Upper lobe of left lung (tissue), 4 donors: Measurements from ENCODE around the gene ERI2.

Experiments used
- POLR2A ChIP-seq, 4 donors: fragments of 450-650 bp; IDR thresholded peaks; one replicate each; pipeline ENCODE4 v1.5.1; 2016 to 2017; ENCODE audit warnings: antibody characterized with exemption in 4 of 4, mild to moderate bottlenecking in 2 of 4
- POLR2AphosphoS5 ChIP-seq, 2 donors: sonication (generic); formaldehyde crosslinking; IDR thresholded peaks; one replicate each; pipeline ENCODE4 v1.5.1; 2017; ENCODE audit warnings: antibody characterized with exemption in 2 of 2
- TF ChIP-seq, protein P1 (sequence below), 6 experiments: fragments of 450-650 bp in 4 of 6; fragments of 200-600 bp in 2 of 6; sonication (generic) in 2 of 6; IDR thresholded peaks; one replicate each; pipeline ENCODE4 v1.5.1; 2016 to 2019; ENCODE audit warnings: antibody characterized with exemption in 6 of 6

DNA sequence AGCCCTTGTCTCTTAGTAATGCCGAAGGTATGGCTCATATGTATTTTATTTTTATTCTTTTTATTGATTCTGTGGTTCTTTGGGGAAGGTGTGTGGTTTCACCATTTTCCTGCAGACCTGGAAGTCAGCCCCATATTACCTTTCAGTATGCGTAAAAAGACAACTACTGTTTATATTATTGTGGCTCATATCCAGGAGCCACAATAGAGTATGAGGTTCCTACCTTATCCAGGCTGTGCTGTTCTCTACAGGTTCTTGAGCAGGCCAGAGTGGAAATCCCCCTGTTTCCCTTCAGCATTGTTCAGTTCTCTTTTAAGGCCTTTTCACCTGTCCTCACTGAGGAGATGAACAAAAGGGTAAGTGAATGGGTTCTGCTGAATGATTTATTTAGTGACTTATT lies 33.2 kb upstream of the ERI2 start:
- TF ChIP-seq, protein P1, sequence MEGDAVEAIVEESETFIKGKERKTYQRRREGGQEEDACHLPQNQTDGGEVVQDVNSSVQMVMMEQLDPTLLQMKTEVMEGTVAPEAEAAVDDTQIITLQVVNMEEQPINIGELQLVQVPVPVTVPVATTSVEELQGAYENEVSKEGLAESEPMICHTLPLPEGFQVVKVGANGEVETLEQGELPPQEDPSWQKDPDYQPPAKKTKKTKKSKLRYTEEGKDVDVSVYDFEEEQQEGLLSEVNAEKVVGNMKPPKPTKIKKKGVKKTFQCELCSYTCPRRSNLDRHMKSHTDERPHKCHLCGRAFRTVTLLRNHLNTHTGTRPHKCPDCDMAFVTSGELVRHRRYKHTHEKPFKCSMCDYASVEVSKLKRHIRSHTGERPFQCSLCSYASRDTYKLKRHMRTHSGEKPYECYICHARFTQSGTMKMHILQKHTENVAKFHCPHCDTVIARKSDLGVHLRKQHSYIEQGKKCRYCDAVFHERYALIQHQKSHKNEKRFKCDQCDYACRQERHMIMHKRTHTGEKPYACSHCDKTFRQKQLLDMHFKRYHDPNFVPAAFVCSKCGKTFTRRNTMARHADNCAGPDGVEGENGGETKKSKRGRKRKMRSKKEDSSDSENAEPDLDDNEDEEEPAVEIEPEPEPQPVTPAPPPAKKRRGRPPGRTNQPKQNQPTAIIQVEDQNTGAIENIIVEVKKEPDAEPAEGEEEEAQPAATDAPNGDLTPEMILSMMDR (IDR thresholded peaks at IDR 0.05) = no peak
- TF ChIP-seq POLR2A (IDR thresholded peaks at IDR 0.05) = no peak
- TF ChIP-seq POLR2AphosphoS5 (IDR thresholded peaks at IDR 0.05) = no peak
